ENCODE data around the gene TTC12.

Gene TTC12

DNA sequence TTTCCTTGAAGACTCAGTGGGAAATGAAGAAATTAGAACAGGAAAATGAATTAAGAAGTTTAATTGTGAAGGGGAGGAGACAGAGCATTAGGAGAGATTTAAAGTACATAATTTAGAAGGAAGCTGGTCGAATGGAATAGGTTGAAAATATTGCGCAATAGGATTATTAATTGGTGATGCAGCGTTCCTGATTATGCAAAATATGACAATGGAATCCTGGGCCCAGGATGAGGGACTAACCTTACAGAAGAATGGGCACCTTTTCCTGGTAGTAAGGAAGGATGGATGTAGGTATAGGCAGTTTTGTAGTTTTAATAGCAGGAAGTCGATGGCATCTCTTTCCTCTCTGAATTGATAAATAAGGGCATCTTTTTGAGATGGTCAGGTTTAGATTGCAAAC is 7.8 kb downstream of the TTC12 start:
- Histone ChIP-seq H3K9me3 (ENCODE audit: severe bottlenecking) (no peaks in the 10 kb centered on the region), H3K4me3 (ENCODE audit: severe bottlenecking) (no peak overlapping the region), H3K27ac (ENCODE audit: poor library complexity, severe bottlenecking) (no peak overlapping the region), H3K27me3 (ENCODE audit: insufficient read depth, poor library complexity, severe bottlenecking) (no peaks in the 10 kb centered on the region), H3K36me3 (ENCODE audit: low read depth) (peaks cover 24% of the 10 kb centered on the region), H3K4me1 (ENCODE audit: insufficient read depth, poor library complexity, severe bottlenecking) (no peaks in the 10 kb centered on the region)
- TF ChIP-seq, protein P1, sequence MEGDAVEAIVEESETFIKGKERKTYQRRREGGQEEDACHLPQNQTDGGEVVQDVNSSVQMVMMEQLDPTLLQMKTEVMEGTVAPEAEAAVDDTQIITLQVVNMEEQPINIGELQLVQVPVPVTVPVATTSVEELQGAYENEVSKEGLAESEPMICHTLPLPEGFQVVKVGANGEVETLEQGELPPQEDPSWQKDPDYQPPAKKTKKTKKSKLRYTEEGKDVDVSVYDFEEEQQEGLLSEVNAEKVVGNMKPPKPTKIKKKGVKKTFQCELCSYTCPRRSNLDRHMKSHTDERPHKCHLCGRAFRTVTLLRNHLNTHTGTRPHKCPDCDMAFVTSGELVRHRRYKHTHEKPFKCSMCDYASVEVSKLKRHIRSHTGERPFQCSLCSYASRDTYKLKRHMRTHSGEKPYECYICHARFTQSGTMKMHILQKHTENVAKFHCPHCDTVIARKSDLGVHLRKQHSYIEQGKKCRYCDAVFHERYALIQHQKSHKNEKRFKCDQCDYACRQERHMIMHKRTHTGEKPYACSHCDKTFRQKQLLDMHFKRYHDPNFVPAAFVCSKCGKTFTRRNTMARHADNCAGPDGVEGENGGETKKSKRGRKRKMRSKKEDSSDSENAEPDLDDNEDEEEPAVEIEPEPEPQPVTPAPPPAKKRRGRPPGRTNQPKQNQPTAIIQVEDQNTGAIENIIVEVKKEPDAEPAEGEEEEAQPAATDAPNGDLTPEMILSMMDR (IDR thresholded peaks at IDR 0.05; ENCODE audit: poor library complexity, severe bottlenecking): no peak
- ATAC-seq (ENCODE audit: low read depth) (no peak), DNase-seq (ENCODE audit: low spot score) (no peak)

DNA sequence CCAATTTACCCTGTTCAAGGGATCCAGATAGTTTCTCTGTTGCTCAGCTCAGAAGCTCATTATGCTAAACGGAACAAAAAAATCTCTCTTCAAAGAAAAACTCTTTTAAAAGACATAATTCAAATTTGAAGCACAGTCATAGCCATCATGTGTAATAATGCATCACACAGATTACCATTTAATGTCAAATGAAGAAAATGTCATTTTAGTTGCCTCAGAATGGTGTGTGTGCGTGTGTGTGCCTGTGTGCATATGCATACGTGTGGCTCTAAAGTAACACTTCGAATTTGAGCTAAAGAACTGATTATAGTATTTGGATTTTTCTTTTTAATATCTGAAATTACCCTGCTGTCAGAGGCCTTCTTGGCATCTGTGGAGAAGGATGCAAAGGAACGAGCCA is 9.9 kb downstream of the TTC12 start:
- DNase-seq (ENCODE audit: low spot score) (no peak), ATAC-seq (ENCODE audit: low read depth) (no peak)
- no peaks in the 10 kb centered on the region for H3K9me3 ChIP-seq (ENCODE audit: severe bottlenecking)
- H3K4me3 ChIP-seq (ENCODE audit: severe bottlenecking): no peak overlapping the region
- no peaks in the 10 kb centered on the region for H3K4me1 ChIP-seq (ENCODE audit: insufficient read depth, poor library complexity, severe bottlenecking)
- H3K36me3 ChIP-seq (ENCODE audit: low read depth): peaks cover 20% of the 10 kb centered on the region
- TF ChIP-seq, protein P1 (IDR thresholded peaks at IDR 0.05; ENCODE audit: poor library complexity, severe bottlenecking): no peak
- H3K27ac ChIP-seq (ENCODE audit: poor library complexity, severe bottlenecking): no peak overlapping the region
- H3K27me3 ChIP-seq (ENCODE audit: insufficient read depth, poor library complexity, severe bottlenecking): no peaks in the 10 kb centered on the region

DNA sequence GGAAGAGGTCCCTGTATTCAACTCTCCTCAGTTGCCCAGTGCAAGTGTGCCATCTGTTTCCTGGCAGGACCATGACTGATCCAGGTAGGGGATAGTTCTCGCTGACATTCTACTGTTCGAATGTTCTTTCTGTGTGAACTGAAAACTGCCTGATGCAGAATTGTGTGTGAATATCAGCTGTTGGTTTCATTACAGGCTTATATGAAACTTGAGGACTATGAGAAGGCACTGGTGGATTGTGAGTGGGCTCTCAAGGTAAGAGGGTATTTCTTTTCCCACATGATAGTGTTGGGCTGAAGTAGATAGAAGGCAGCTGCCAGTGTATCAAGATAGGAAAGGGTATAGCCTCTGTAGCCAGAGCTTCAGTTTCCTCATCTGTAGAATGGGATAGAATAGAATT is 15.3 kb downstream of the TTC12 start:
- TF ChIP-seq, protein P1 (IDR thresholded peaks at IDR 0.05; ENCODE audit: poor library complexity, severe bottlenecking): no peak
- no peaks in the 10 kb centered on the region for H3K9me3 ChIP-seq (ENCODE audit: severe bottlenecking)
- DNase-seq (ENCODE audit: low spot score): no peak
- H3K4me1 ChIP-seq (ENCODE audit: insufficient read depth, poor library complexity, severe bottlenecking): no peaks in the 10 kb centered on the region
- H3K4me3 ChIP-seq (ENCODE audit: severe bottlenecking): no peak overlapping the region
- no peaks in the 10 kb centered on the region for H3K27me3 ChIP-seq (ENCODE audit: insufficient read depth, poor library complexity, severe bottlenecking)
- no peak overlapping the region for H3K27ac ChIP-seq (ENCODE audit: poor library complexity, severe bottlenecking)
- ATAC-seq (ENCODE audit: low read depth): no peak
- H3K36me3 ChIP-seq (ENCODE audit: low read depth): peaks cover 37% of the 10 kb centered on the region

DNA sequence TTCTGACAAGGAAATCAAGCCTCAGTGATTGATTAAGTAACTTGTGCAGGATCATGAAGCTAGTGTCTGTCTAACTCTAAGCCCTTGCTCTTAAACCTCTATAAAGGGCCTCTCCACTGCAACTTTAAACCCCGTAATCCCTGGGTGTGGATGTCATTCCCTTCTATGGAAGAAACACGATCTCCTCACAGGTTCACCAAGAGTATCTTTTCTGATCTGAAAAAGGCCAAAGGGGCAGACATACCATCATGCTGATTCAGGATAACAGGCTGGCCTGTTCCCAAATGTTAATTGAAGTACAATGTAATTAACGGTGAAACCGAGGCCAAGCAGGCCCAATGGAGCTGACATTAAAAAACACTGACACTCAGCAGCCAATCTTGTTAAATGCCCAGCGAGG is 17.1 kb downstream of the TTC12 start:
- ATAC-seq (ENCODE audit: low read depth) (no peak), DNase-seq (ENCODE audit: low spot score) (no peak)
- TF ChIP-seq, protein P1 (IDR thresholded peaks at IDR 0.05; ENCODE audit: poor library complexity, severe bottlenecking): no peak
- Histone ChIP-seq H3K9me3 (ENCODE audit: severe bottlenecking) (no peaks in the 10 kb centered on the region), H3K27me3 (ENCODE audit: insufficient read depth, poor library complexity, severe bottlenecking) (no peaks in the 10 kb centered on the region), H3K4me3 (ENCODE audit: severe bottlenecking) (no peak overlapping the region), H3K36me3 (ENCODE audit: low read depth) (peaks cover 42% of the 10 kb centered on the region), H3K27ac (ENCODE audit: poor library complexity, severe bottlenecking) (no peak overlapping the region), H3K4me1 (ENCODE audit: insufficient read depth, poor library complexity, severe bottlenecking) (no peaks in the 10 kb centered on the region)

DNA sequence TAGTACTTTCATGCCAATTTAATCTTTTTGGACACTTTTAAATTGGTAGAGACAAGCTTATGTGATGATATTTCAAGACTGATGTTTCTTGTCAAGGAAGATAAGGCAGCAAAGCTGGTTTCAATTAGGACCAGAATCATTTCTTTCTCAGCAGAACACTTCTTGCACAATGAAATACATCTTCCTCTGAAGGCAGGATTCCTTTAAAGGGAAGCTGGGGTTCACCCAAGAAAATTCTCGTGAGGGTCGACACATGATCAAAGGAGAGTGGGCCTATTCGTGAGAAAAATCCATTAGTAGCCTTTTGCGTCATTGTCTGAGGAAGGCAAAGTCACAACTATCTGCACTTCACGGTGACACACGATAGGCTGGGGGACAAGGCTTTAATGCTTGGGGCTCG is 17.6 kb downstream of the TTC12 start:
- Histone ChIP-seq H3K36me3 (ENCODE audit: low read depth) (peaks cover 41% of the 10 kb centered on the region), H3K4me3 (ENCODE audit: severe bottlenecking) (no peak overlapping the region), H3K27ac (ENCODE audit: poor library complexity, severe bottlenecking) (no peak overlapping the region), H3K4me1 (ENCODE audit: insufficient read depth, poor library complexity, severe bottlenecking) (no peaks in the 10 kb centered on the region), H3K9me3 (ENCODE audit: severe bottlenecking) (no peaks in the 10 kb centered on the region), H3K27me3 (ENCODE audit: insufficient read depth, poor library complexity, severe bottlenecking) (no peaks in the 10 kb centered on the region)
- TF ChIP-seq, protein P1 (IDR thresholded peaks at IDR 0.05; ENCODE audit: poor library complexity, severe bottlenecking): no peak
- DNase-seq (ENCODE audit: low spot score): no peak
- no peak for ATAC-seq (ENCODE audit: low read depth)

All from RWPE2 (cell line).